Lower leg skin (tissue), 4 donors: ENCODE data around the gene MAFG. TPM values are rescaled to one million over a fixed set of nuclear protein-coding genes. Genes with fewer than 3 reads are reported as not detected.

Experiments
- DNase-seq, 2 donors: peaks; one replicate each; pipeline ENCODE4 v3.0.0-alpha.2; 2019; ENCODE audit warnings: low spot score in 2 of 2
- H3K4me3 ChIP-seq: fragments of 200-600 bp; sonication (generic); 2 replicates; pipeline ENCODE4 v1.5.1; 2017; ENCODE audit warnings: mild to moderate bottlenecking, low read depth; ENCODE audit not compliant: poor library complexity, severe bottlenecking
- CTCF ChIP-seq, 3 donors: fragments of 450-650 bp; IDR thresholded peaks; one replicate each; pipeline ENCODE4 v1.5.1; 2016; ENCODE audit warnings: antibody characterized with exemption in 3 of 3, mild to moderate bottlenecking in 3 of 3, moderate library complexity in 2 of 3
- POLR2A ChIP-seq, 2 donors: fragments of 450-650 bp; IDR thresholded peaks; one replicate each; pipeline ENCODE4 v1.6.1; 2016 to 2017; ENCODE audit warnings: antibody characterized with exemption in 2 of 2, mild to moderate bottlenecking in 1 of 2, moderate library complexity in 1 of 2
- WGBS, 2 donors: methylation state at CpG; one replicate each; pipeline ENCODE4 v1.1.5; 2018; 5-methylcytosine and 5-hydroxymethylcytosine counted together
- intact Hi-C: fragments of 100-400 bp; cut with DNase I; formaldehyde crosslinking; loops from one replicate; pipeline ENCODE4 v1.15.0; 2023; ENCODE audit warnings: low total_unique reads
- total RNA-seq, 4 donors: library from RNA; depleted of rRNA; stranded (reverse); fragments of >200 nt; gene quantifications; one replicate each; pipeline ENCODE4 v1.1.0, GENCODE V29; 2016

Gene MAFG
- 10 to 100 TPM; 17.4 to 23.2 (median 19.7) TPM for total RNA-seq

- intact Hi-C loops = no loop called here
- DNase-seq = peak; percentile 87 to 98
- 1 to 2% methylated on average over 25 to 39 of the region's 98 CpGs for WGBS, 2 donors
- peak within 1 kb of the TSS; percentile 81 for H3K4me3 ChIP-seq
- TF ChIP-seq POLR2A (IDR thresholded peaks at IDR 0.05) (no peak), CTCF (IDR thresholded peaks at IDR 0.05) (no peak)
Observed at GRCh38 chr17:81927653-81928543, at the start of gene MAFG. TSS of gene MAFG (minus strand) at chr17:81927735. CDS start at chr17:81923185, 4,550 bp downstream.

GRCh38 chr17:81976332-81977210 lies 49.0 kb upstream of the MAFG start:
- peak overlapping the region; percentile 33 for H3K4me3 ChIP-seq
- intact Hi-C loops = no loop called here
- TF ChIP-seq CTCF (IDR thresholded peaks at IDR 0.05) (no peak), POLR2A (IDR thresholded peaks at IDR 0.05) (no peak)
- no peak for DNase-seq
- WGBS, 2 donors = 27 to 30% methylated on average over 24 to 26 of the region's 30 CpGs

GRCh38 chr17:81973432-81973831 lies 45.9 kb upstream of the MAFG start:
- H3K4me3 ChIP-seq = no peak overlapping the region
- DNase-seq = no peak
- TF ChIP-seq CTCF (IDR thresholded peaks at IDR 0.05) (no peak), POLR2A (IDR thresholded peaks at IDR 0.05) (no peak)
- intact Hi-C loops = no loop called here

GRCh38 chr17:81968850-81969812 lies 41.6 kb upstream of the MAFG start:
- 75 to 88% methylated on average over 12 of the region's 12 CpGs for WGBS, 2 donors
- TF ChIP-seq CTCF (IDR thresholded peaks at IDR 0.05) (no peak), POLR2A (IDR thresholded peaks at IDR 0.05) (no peak)
- intact Hi-C loops = no loop called here
- DNase-seq = no peak
- no peak overlapping the region for H3K4me3 ChIP-seq

- TF ChIP-seq POLR2A (IDR thresholded peaks at IDR 0.05) = no peak
- no peak for TF ChIP-seq CTCF (IDR thresholded peaks at IDR 0.05)
- WGBS, 2 donors = 31 to 36% methylated on average over 7 of the region's 7 CpGs
- intact Hi-C loops = no loop called here
- H3K4me3 ChIP-seq = no peak overlapping the region
- no peak for DNase-seq
Observed at GRCh38 chr17:81968396-81968745, 40.8 kb upstream of the MAFG start.
